Measurements from ENCODE around the gene SORCS3.

DNA sequence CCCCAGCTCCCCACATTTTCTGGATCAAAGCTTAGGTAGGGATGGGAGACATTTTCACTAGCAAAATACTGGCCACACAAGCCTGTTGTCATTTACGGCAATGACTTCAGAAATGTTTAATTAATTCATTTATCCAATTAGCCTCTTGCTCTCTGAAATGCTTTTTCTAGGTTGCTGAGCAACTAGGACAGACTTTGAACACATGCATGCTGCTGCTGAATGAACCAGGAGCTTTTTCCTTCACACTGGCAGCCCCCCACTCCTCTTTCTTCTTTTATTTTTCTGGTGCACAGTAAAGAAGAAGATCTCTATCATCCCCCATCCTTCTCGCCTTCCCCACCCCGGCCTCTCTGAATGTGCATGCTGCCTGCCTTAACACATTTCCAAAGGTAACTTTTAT lies 22.5 kb downstream of the SORCS3 start:
- TF ChIP-seq, protein P1, sequence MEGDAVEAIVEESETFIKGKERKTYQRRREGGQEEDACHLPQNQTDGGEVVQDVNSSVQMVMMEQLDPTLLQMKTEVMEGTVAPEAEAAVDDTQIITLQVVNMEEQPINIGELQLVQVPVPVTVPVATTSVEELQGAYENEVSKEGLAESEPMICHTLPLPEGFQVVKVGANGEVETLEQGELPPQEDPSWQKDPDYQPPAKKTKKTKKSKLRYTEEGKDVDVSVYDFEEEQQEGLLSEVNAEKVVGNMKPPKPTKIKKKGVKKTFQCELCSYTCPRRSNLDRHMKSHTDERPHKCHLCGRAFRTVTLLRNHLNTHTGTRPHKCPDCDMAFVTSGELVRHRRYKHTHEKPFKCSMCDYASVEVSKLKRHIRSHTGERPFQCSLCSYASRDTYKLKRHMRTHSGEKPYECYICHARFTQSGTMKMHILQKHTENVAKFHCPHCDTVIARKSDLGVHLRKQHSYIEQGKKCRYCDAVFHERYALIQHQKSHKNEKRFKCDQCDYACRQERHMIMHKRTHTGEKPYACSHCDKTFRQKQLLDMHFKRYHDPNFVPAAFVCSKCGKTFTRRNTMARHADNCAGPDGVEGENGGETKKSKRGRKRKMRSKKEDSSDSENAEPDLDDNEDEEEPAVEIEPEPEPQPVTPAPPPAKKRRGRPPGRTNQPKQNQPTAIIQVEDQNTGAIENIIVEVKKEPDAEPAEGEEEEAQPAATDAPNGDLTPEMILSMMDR (IDR thresholded peaks at IDR 0.05), result no peak
- no peak for TF ChIP-seq EZH2 (IDR thresholded peaks at IDR 0.05)

Data from neural progenitor cell (in vitro differentiated cells).